Uterus (tissue), 4 donors: ENCODE data around the gene CYP8B1. TPM values are rescaled to one million over a fixed set of nuclear protein-coding genes. Genes with fewer than 3 reads are reported as not detected.

Source experiments
- DNase-seq, 2 donors: peaks; one replicate each; pipeline ENCODE4 v3.0.0-alpha.2; 2019 to 2020
- H3K27ac ChIP-seq, 2 donors: fragments of 200-600 bp; sonication (generic); 1 replicate in 1 of 2; 2 replicates in 1 of 2; pipeline ENCODE4 v1.5.1; 2016 to 2018
- H3K27me3 ChIP-seq, 2 donors: fragments of 200-600 bp; sonication (generic); one replicate each; pipeline ENCODE4 v1.5.1; 2018 to 2019; ENCODE audit warnings: control low read depth in 1 of 2
- H3K36me3 ChIP-seq, 2 donors: fragments of 200-600 bp; sonication (generic); one replicate each; pipeline ENCODE4 v1.5.1; 2019; ENCODE audit warnings: control low read depth in 1 of 2
- H3K4me1 ChIP-seq, 2 donors: fragments of 200-600 bp; sonication (generic); one replicate each; pipeline ENCODE4 v1.5.1; 2018 to 2019; ENCODE audit warnings: control low read depth in 1 of 2
- H3K4me3 ChIP-seq, 2 donors: fragments of 200-600 bp; sonication (generic); 1 replicate in 1 of 2; 2 replicates in 1 of 2; pipeline ENCODE4 v1.5.1; 2018 to 2019; ENCODE audit warnings: mild to moderate bottlenecking in 1 of 2
- H3K9me3 ChIP-seq, 2 donors: fragments of 200-600 bp; sonication (generic); one replicate each; pipeline ENCODE4 v1.5.1; 2019; ENCODE audit warnings: control low read depth in 1 of 2
- POLR2A ChIP-seq, 2 donors: fragments of 450-650 bp; IDR thresholded peaks; one replicate each; pipeline ENCODE4 v1.6.1; 2016; ENCODE audit warnings: antibody characterized with exemption in 2 of 2, mild to moderate bottlenecking in 1 of 2, moderate library complexity in 1 of 2
- intact Hi-C: fragments of 100-400 bp; cut with DNase I; formaldehyde crosslinking; loops from one replicate; pipeline ENCODE4 v1.15.1; 2023; ENCODE audit warnings: low total_unique reads
- total RNA-seq, 4 donors: library from RNA; depleted of rRNA in 3 of 4; stranded (reverse); fragments of >200 nt in 3 of 4; gene quantifications; one replicate each; pipeline versions ENCODE4 v1.1.0 to v1.2.4, GENCODE V29; 2014 to 2023
- TF ChIP-seq, protein P1 (sequence below), 4 experiments: fragments of 200-600 bp in 2 of 4; fragments of 450-650 bp in 2 of 4; sonication (generic) in 2 of 4; IDR thresholded peaks; one replicate each; pipeline ENCODE4 v1.5.1; 2016 to 2019; ENCODE audit warnings: antibody characterized with exemption in 4 of 4, mild to moderate bottlenecking in 2 of 4, moderate library complexity in 1 of 4
- donor health status: DM: yes; HTN: yes; CAD: no.

The CYP8B1 gene
- total RNA-seq, 4 donors from 2014 or later = not detected

DNA sequence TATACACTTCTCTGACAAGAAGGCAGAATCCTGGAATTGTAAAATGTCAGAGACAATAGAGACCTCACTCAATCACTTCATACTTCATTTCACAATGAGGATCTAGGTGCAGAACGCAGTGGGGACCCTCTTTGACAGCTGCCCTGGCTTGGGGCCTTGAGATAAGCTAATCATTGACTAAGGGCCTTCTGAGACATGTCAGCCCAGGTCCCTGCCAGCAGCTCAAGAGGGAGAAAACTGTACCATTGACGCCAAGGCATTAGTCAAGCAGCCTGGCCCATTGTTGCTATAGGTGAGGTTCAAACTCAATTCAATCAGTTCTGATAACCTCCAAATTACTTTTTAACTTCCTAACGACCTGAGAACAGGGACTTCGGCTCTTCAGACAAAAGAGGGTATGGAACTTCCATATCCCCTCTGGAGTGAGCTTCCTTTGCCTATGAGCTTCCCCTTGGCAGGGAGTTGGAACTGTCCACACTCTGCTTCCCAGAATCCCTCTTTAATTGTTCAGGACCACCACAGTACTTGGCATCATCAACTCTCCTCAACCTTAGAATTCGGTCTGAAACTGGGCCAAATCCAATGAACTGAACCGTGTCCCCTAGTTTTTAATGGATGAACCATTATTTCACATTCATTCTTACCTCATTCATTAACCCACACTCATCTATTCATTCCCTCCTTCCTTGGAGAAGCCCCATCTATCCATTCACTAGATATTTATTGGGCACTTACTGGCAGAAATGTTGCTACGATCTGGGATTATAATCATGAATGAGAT lies 1.5 kb upstream of the CYP8B1 start:
- no peak for TF ChIP-seq POLR2A (IDR thresholded peaks at IDR 0.05)
- no peak for DNase-seq
- Histone ChIP-seq H3K36me3 (no peaks in the 10 kb centered on the region), H3K4me1 (peaks cover 0 to 5% of the 10 kb centered on the region in 2 donors), H3K9me3 (no peaks in the 10 kb centered on the region), H3K27me3 (no peaks in the 10 kb centered on the region), H3K27ac (no peak overlapping the region), H3K4me3 (no peak overlapping the region)
- intact Hi-C loops = no loop called here

GRCh38 chr3:42876401-42876800 lies 722 bp upstream of the CYP8B1 start:
- no peak overlapping the region for H3K27ac ChIP-seq
- intact Hi-C loops = no loop called here
- TF ChIP-seq, protein P1, sequence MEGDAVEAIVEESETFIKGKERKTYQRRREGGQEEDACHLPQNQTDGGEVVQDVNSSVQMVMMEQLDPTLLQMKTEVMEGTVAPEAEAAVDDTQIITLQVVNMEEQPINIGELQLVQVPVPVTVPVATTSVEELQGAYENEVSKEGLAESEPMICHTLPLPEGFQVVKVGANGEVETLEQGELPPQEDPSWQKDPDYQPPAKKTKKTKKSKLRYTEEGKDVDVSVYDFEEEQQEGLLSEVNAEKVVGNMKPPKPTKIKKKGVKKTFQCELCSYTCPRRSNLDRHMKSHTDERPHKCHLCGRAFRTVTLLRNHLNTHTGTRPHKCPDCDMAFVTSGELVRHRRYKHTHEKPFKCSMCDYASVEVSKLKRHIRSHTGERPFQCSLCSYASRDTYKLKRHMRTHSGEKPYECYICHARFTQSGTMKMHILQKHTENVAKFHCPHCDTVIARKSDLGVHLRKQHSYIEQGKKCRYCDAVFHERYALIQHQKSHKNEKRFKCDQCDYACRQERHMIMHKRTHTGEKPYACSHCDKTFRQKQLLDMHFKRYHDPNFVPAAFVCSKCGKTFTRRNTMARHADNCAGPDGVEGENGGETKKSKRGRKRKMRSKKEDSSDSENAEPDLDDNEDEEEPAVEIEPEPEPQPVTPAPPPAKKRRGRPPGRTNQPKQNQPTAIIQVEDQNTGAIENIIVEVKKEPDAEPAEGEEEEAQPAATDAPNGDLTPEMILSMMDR (IDR thresholded peaks at IDR 0.05) = no peak
- TF ChIP-seq POLR2A (IDR thresholded peaks at IDR 0.05) = no peak
- no peaks in the 10 kb centered on the region for H3K9me3 ChIP-seq
- DNase-seq = no peak
- no peaks in the 10 kb centered on the region for H3K27me3 ChIP-seq
- H3K4me1 ChIP-seq = peaks cover 0 to 3% of the 10 kb centered on the region in 2 donors
- no peak overlapping the region for H3K4me3 ChIP-seq
- H3K36me3 ChIP-seq = no peaks in the 10 kb centered on the region

GRCh38 chr3:42874749-42875148 lies 930 bp downstream of the CYP8B1 start:
- Histone ChIP-seq H3K36me3 (no peaks in the 10 kb centered on the region), H3K9me3 (no peaks in the 10 kb centered on the region), H3K4me3 (no peak overlapping the region), H3K27ac (no peak overlapping the region), H3K4me1 (no peaks in the 10 kb centered on the region), H3K27me3 (no peaks in the 10 kb centered on the region)
- no peak for TF ChIP-seq POLR2A (IDR thresholded peaks at IDR 0.05)
- TF ChIP-seq, protein P1 (IDR thresholded peaks at IDR 0.05) = no peak
- intact Hi-C loops = no loop called here
- no peak for DNase-seq

- intact Hi-C loops = no loop called here
- Histone ChIP-seq H3K27ac (no peak overlapping the region), H3K4me1 (no peaks in the 10 kb centered on the region), H3K36me3 (no peaks in the 10 kb centered on the region), H3K4me3 (no peak overlapping the region), H3K9me3 (no peaks in the 10 kb centered on the region), H3K27me3 (no peaks in the 10 kb centered on the region)
- TF ChIP-seq POLR2A (IDR thresholded peaks at IDR 0.05) = no peak
- TF ChIP-seq, protein P1 (IDR thresholded peaks at IDR 0.05) = no peak
- DNase-seq = no peak
These were observed 2.3 kb downstream of the CYP8B1 start for GRCh38 chr3:42873221-42873982.

DNA sequence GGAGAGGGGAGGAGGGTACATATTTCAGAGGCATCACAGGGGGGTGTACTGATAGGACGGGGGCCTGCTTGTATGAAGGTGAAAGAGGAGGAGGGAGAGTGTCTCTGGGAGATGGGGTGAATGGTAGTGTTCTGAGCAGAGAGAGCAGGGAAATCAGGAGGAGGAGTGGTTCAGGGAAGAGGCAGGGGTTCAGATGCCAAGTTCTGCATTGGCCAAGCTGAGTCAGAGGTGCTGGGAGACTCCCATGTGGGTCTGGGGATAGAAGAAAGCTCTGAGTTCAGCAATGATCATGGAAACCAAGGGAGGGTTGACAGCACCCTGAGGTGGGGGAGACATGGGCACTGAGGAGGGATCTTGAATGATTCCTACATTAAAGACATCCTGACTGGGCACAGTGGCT lies 3.0 kb downstream of the CYP8B1 start:
- Histone ChIP-seq H3K4me1 (no peaks in the 10 kb centered on the region), H3K27me3 (no peaks in the 10 kb centered on the region), H3K4me3 (no peak overlapping the region), H3K36me3 (no peaks in the 10 kb centered on the region), H3K9me3 (no peaks in the 10 kb centered on the region), H3K27ac (no peak overlapping the region)
- no peak for DNase-seq
- intact Hi-C loops = no loop called here
- TF ChIP-seq POLR2A (IDR thresholded peaks at IDR 0.05) = no peak
- TF ChIP-seq, protein P1 (IDR thresholded peaks at IDR 0.05) = no peak
